Gastroesophageal sphincter (tissue), 3 donors: ENCODE results near the gene STUM.

Source experiments
- EP300 ChIP-seq: sonication (generic); formaldehyde crosslinking; IDR thresholded peaks from one replicate; pipeline ENCODE4 v1.6.1; 2017; ENCODE audit warnings: antibody characterized with exemption, mild to moderate bottlenecking
- POLR2A ChIP-seq, 2 donors: fragments of 450-650 bp; IDR thresholded peaks; one replicate each; pipeline ENCODE4 v1.6.1; 2017; ENCODE audit warnings: antibody characterized with exemption in 2 of 2, mild to moderate bottlenecking in 2 of 2, moderate library complexity in 1 of 2
- POLR2AphosphoS5 ChIP-seq: sonication (generic); formaldehyde crosslinking; IDR thresholded peaks from one replicate; pipeline ENCODE4 v1.6.1; 2017; ENCODE audit warnings: antibody characterized with exemption
- TF ChIP-seq, protein P1 (sequence below), 4 experiments: fragments of 200-600 bp in 2 of 4; fragments of 450-650 bp in 2 of 4; sonication (generic) in 1 of 4; IDR thresholded peaks; one replicate each; pipeline ENCODE4 v1.5.1; 2017 to 2019; ENCODE audit warnings: antibody characterized with exemption in 4 of 4, mild to moderate bottlenecking in 2 of 4, moderate library complexity in 2 of 4

DNA sequence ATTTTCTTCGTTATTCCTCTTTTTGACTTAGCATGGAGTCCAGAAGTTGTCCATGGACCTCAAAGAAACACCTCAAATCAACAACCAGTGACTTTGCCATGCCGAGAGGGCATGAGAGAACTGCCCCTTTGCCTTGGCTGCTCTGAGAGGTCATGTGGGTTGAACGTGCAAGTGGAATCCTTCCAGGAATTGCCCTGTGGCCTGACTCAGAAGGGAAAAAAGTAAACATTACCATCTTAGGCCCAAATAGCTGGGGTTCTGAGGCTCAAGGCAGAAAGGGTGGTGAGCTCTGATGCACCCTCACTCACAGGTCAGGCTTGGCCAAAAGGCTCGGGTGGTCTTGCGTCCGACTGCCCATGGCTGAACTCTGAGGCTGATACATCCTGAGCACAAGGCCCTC, 15.1 kb downstream of the STUM start:
- TF ChIP-seq EP300: no peak
- TF ChIP-seq, protein P1, sequence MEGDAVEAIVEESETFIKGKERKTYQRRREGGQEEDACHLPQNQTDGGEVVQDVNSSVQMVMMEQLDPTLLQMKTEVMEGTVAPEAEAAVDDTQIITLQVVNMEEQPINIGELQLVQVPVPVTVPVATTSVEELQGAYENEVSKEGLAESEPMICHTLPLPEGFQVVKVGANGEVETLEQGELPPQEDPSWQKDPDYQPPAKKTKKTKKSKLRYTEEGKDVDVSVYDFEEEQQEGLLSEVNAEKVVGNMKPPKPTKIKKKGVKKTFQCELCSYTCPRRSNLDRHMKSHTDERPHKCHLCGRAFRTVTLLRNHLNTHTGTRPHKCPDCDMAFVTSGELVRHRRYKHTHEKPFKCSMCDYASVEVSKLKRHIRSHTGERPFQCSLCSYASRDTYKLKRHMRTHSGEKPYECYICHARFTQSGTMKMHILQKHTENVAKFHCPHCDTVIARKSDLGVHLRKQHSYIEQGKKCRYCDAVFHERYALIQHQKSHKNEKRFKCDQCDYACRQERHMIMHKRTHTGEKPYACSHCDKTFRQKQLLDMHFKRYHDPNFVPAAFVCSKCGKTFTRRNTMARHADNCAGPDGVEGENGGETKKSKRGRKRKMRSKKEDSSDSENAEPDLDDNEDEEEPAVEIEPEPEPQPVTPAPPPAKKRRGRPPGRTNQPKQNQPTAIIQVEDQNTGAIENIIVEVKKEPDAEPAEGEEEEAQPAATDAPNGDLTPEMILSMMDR (IDR thresholded peaks at IDR 0.05): no peak
- TF ChIP-seq POLR2A (IDR thresholded peaks at IDR 0.05): no peak
- peak; percentile 77 for TF ChIP-seq POLR2AphosphoS5
